HT-29 (cell line): ENCODE measurements around the gene GORASP1. TPM values are rescaled to one million over a fixed set of nuclear protein-coding genes. Genes with fewer than 3 reads are reported as not detected.

ENCODE experiments used
- DNase-seq: peaks from one replicate; pipeline ENCODE4 v3.0.0-alpha.2; 2015; ENCODE audit warnings: low spot score
- total RNA-seq: library from RNA; depleted of rRNA; stranded (reverse); fragments of >200 nt; shearing (Covaris generic); gene quantifications from 2 replicates; pipeline ENCODE4 v1.2.3, GENCODE V29; 2014

The GORASP1 gene
- total RNA-seq, 1 experiment from 2014 or later = 66.5 TPM

GRCh38 chr3:39141171-39141995 lies 34.0 kb upstream of the GORASP1 start:
- DNase-seq = peak; percentile 72

GRCh38 chr3:39140341-39140971 lies 33.0 kb upstream of the GORASP1 start:
- no peak for DNase-seq

- DNase-seq = no peak
These were observed 32.0 kb upstream of the GORASP1 start for GRCh38 chr3:39139442-39139841.

- no peak for DNase-seq
These were observed 31.5 kb upstream of the GORASP1 start for GRCh38 chr3:39138804-39139415.

- no peak for DNase-seq
These were observed 30.8 kb upstream of the GORASP1 start for GRCh38 chr3:39137991-39138803.

GRCh38 chr3:39137435-39137936 lies 30.1 kb upstream of the GORASP1 start:
- no peak for DNase-seq

GRCh38 chr3:39136533-39137434 lies 29.4 kb upstream of the GORASP1 start:
- DNase-seq = no peak

- no peak for DNase-seq
These were observed 27.9 kb upstream of the GORASP1 start for GRCh38 chr3:39135170-39135805.

- no peak for DNase-seq
These were observed 26.9 kb upstream of the GORASP1 start for GRCh38 chr3:39134305-39134704.

- no peak for DNase-seq
These were observed 26.4 kb upstream of the GORASP1 start for GRCh38 chr3:39133822-39134221.

GRCh38 chr3:39133093-39133490 lies 25.7 kb upstream of the GORASP1 start:
- DNase-seq = no peak

GRCh38 chr3:39132096-39133092 lies 25.0 kb upstream of the GORASP1 start:
- DNase-seq = no peak

GRCh38 chr3:39130693-39131265 lies 23.4 kb upstream of the GORASP1 start:
- no peak for DNase-seq

- DNase-seq = no peak
These were observed 22.6 kb upstream of the GORASP1 start for GRCh38 chr3:39130026-39130425.

GRCh38 chr3:39128951-39129350 lies 21.5 kb upstream of the GORASP1 start:
- no peak for DNase-seq

GRCh38 chr3:39127908-39128304 lies 20.5 kb upstream of the GORASP1 start:
- no peak for DNase-seq

- DNase-seq = no peak
These were observed 20.0 kb upstream of the GORASP1 start for GRCh38 chr3:39127269-39127907.

GRCh38 chr3:39126532-39127071 lies 19.2 kb upstream of the GORASP1 start:
- peak; percentile 43 for DNase-seq
